ENCODE data around the gene MYBPC3. TPM values are rescaled to one million over a fixed set of nuclear protein-coding genes. Genes with fewer than 3 reads are reported as not detected.

MYBPC3 gene
- polyA plus RNA-seq, 1 experiment, result not detected

- H3K36me3 ChIP-seq (ENCODE audit: control insufficient read depth, insufficient read depth, low read length), result no peaks in the 10 kb centered on the region
- TF ChIP-seq, protein P1, sequence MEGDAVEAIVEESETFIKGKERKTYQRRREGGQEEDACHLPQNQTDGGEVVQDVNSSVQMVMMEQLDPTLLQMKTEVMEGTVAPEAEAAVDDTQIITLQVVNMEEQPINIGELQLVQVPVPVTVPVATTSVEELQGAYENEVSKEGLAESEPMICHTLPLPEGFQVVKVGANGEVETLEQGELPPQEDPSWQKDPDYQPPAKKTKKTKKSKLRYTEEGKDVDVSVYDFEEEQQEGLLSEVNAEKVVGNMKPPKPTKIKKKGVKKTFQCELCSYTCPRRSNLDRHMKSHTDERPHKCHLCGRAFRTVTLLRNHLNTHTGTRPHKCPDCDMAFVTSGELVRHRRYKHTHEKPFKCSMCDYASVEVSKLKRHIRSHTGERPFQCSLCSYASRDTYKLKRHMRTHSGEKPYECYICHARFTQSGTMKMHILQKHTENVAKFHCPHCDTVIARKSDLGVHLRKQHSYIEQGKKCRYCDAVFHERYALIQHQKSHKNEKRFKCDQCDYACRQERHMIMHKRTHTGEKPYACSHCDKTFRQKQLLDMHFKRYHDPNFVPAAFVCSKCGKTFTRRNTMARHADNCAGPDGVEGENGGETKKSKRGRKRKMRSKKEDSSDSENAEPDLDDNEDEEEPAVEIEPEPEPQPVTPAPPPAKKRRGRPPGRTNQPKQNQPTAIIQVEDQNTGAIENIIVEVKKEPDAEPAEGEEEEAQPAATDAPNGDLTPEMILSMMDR (IDR thresholded peaks at IDR 0.05; ENCODE audit: insufficient read depth, low read depth, low read length), result no peak
- ChIA-PET CTCF (interaction anchor here (0.6 to 2.1 kb wide), 5 partner anchors 77 to 821 kb away, joined by 3 to 4 read pairs (median 3); partner anchors contain the start of gene NR1H3), POLR2A (no interaction called here)
- DNase-seq (ENCODE audit: low read depth), result no peak
- no peak overlapping the region for H3K4me3 ChIP-seq (ENCODE audit: low read depth, low read length)
- H3K27me3 ChIP-seq (ENCODE audit: control insufficient read depth, insufficient read depth, low read length), result peaks cover 3% of the 10 kb centered on the region; the same call in 1 of the 2 replicates
Observed at GRCh38 chr11:47350315-47350714, 2.2 kb downstream of the MYBPC3 start.

- ChIA-PET POLR2A (no interaction called here), CTCF (interaction anchor here (0.6 to 2.1 kb wide), 8 partner anchors 20 to 820 kb away, joined by 3 to 4 read pairs (median 3); partner anchors contain the start of gene NR1H3)
- TF ChIP-seq, protein P1 (IDR thresholded peaks at IDR 0.05; ENCODE audit: insufficient read depth, low read depth, low read length), result no peak
- Histone ChIP-seq H3K36me3 (ENCODE audit: control insufficient read depth, insufficient read depth, low read length) (no peaks in the 10 kb centered on the region), H3K27me3 (ENCODE audit: control insufficient read depth, insufficient read depth, low read length) (peaks cover 3% of the 10 kb centered on the region; the same call in 1 of the 2 replicates), H3K4me3 (ENCODE audit: low read depth, low read length) (no peak overlapping the region)
- no peak for DNase-seq (ENCODE audit: low read depth)
Observed at GRCh38 chr11:47349521-47350095, 2.9 kb downstream of the MYBPC3 start.

DNA sequence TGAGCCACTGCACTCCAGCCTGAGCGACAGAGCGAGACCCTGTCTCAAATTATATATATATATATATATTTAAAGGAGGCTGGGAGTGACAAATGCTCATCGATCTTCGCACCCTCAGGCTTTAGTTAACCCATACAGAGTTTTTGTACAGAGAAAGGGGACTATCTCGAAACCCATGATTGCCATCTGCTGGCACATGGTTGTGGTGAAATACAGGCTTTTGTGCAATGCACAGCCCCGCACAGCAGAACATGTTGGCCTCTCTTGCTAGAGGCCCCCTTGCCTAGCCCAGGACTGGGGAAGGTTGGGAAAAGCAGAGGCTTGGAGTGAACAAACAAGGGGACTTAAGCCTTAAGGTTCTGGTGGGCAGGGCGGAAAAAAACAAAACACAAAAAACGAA, 3.6 kb downstream of the MYBPC3 start:
- Histone ChIP-seq H3K4me3 (ENCODE audit: low read depth, low read length) (no peak overlapping the region), H3K36me3 (ENCODE audit: control insufficient read depth, insufficient read depth, low read length) (no peaks in the 10 kb centered on the region), H3K27me3 (ENCODE audit: control insufficient read depth, insufficient read depth, low read length) (peaks cover 4% of the 10 kb centered on the region)
- CTCF ChIA-PET, result interaction anchor here (0.8 to 2.1 kb wide), 2 partner anchors 19 to 171 kb away, joined by 3 to 4 read pairs; no protein-coding TSS in a partner anchor
- no peak for DNase-seq (ENCODE audit: low read depth)
- POLR2A ChIA-PET, result no interaction called here
- TF ChIP-seq, protein P1 (IDR thresholded peaks at IDR 0.05; ENCODE audit: insufficient read depth, low read depth, low read length), result peak; percentile 24; the same call in 1 of the 2 replicates

GRCh38 chr11:47348131-47348802, 4.2 kb downstream of the MYBPC3 start:
- no peak for DNase-seq (ENCODE audit: low read depth)
- TF ChIP-seq, protein P1 (IDR thresholded peaks at IDR 0.05; ENCODE audit: insufficient read depth, low read depth, low read length), result no peak
- H3K36me3 ChIP-seq (ENCODE audit: control insufficient read depth, insufficient read depth, low read length), result no peaks in the 10 kb centered on the region
- POLR2A ChIA-PET, result no interaction called here
- H3K27me3 ChIP-seq (ENCODE audit: control insufficient read depth, insufficient read depth, low read length), result peaks cover 4% of the 10 kb centered on the region
- no peak overlapping the region for H3K4me3 ChIP-seq (ENCODE audit: low read depth, low read length)
- CTCF ChIA-PET, result no interaction called here

DNA sequence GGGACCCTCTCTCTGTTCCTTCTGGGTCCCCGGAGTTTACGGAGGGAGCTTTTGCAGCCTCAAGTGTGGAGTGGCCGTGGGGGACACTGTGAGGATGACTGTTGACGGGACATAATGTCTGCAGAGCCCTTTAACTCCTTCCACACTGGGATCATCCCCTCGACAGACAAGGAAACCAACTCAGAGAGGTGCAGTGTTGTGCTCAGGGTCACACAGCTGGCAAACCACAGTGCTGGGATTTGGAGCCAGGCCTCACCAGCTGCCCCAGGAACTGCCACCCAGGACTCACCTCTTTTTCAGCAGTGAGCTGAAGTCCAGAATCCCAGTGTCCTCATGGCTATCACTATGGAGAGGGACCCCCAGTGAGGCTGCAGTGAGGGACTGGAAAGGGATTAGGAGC, 5.4 kb downstream of the MYBPC3 start:
- no peak for DNase-seq (ENCODE audit: low read depth)
- TF ChIP-seq, protein P1 (IDR thresholded peaks at IDR 0.05; ENCODE audit: insufficient read depth, low read depth, low read length), result no peak
- CTCF ChIA-PET, result interaction anchor here (0.7 to 1.1 kb wide), 2 partner anchors 117 to 168 kb away, joined by 3 read pairs; no protein-coding TSS in a partner anchor
- peaks cover 4% of the 10 kb centered on the region for H3K27me3 ChIP-seq (ENCODE audit: control insufficient read depth, insufficient read depth, low read length)
- POLR2A ChIA-PET, result no interaction called here
- H3K4me3 ChIP-seq (ENCODE audit: low read depth, low read length), result no peak overlapping the region
- H3K36me3 ChIP-seq (ENCODE audit: control insufficient read depth, insufficient read depth, low read length), result no peaks in the 10 kb centered on the region

Measured in BJ (cell line).